Measurements from ENCODE around the gene PGRMC2.

- TF ChIP-seq POLR2A (IDR thresholded peaks at IDR 0.05; ENCODE audit: extremely low read depth, insufficient read length) (no peak), MAX (IDR thresholded peaks at IDR 0.05; ENCODE audit: low read depth, low read length) (no peak), MYC (IDR thresholded peaks at IDR 0.05; ENCODE audit: low read depth, low read length) (no peak)
- TF ChIP-seq, protein P1, sequence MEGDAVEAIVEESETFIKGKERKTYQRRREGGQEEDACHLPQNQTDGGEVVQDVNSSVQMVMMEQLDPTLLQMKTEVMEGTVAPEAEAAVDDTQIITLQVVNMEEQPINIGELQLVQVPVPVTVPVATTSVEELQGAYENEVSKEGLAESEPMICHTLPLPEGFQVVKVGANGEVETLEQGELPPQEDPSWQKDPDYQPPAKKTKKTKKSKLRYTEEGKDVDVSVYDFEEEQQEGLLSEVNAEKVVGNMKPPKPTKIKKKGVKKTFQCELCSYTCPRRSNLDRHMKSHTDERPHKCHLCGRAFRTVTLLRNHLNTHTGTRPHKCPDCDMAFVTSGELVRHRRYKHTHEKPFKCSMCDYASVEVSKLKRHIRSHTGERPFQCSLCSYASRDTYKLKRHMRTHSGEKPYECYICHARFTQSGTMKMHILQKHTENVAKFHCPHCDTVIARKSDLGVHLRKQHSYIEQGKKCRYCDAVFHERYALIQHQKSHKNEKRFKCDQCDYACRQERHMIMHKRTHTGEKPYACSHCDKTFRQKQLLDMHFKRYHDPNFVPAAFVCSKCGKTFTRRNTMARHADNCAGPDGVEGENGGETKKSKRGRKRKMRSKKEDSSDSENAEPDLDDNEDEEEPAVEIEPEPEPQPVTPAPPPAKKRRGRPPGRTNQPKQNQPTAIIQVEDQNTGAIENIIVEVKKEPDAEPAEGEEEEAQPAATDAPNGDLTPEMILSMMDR (IDR thresholded peaks at IDR 0.05; ENCODE audit: low read depth, low read length) = no peak
Measured at GRCh38 chr4:128256539-128256938, 31.1 kb downstream of the PGRMC2 start.

Measured in NB4 (cell line).